Left lung (tissue), 10 donors: ENCODE results near the gene GAS1. TPM values are rescaled to one million over a fixed set of nuclear protein-coding genes. Genes with fewer than 3 reads are reported as not detected.
A peak's percentile ranks its signal among the peaks of the same experiment; 100 is the strongest.

ENCODE experiments used
- ATAC-seq: fragments of 200-7000 bp; cut with Tn5 transposase; one replicate; pipeline ENCODE4 v1.9.1; 2020; ENCODE audit warnings: moderate library complexity
- DNase-seq, 4 donors: peaks; one replicate each; pipeline ENCODE4 v3.0.0-alpha.2; 2013 to 2020
- H3K27ac ChIP-seq, 2 donors: fragments of 200-600 bp; sonication (generic) in 1 of 2; one replicate each; pipeline versions ENCODE4 v1.5.0 to v1.8.0; 2020 to 2021
- H3K27me3 ChIP-seq, 2 donors: fragments of 200-600 bp; sonication (generic) in 1 of 2; one replicate each; pipeline versions ENCODE4 v1.5.0 to v1.8.0; 2020 to 2021
- H3K36me3 ChIP-seq, 2 donors: fragments of 200-600 bp; sonication (generic) in 1 of 2; one replicate each; pipeline versions ENCODE4 v1.5.0 to v1.8.0; 2020 to 2021
- H3K4me1 ChIP-seq, 2 donors: fragments of 200-600 bp; one replicate each; pipeline ENCODE4 v1.8.0; 2021
- H3K4me3 ChIP-seq, 2 donors: fragments of 200-600 bp; sonication (generic) in 1 of 2; one replicate each; pipeline versions ENCODE4 v1.5.0 to v1.8.0; 2020 to 2021; ENCODE audit warnings: mild to moderate bottlenecking in 1 of 2
- H3K9me3 ChIP-seq, 2 donors: fragments of 200-600 bp; sonication (generic) in 1 of 2; one replicate each; pipeline versions ENCODE4 v1.5.0 to v1.8.0; 2020 to 2021
- intact Hi-C, 2 donors: fragments of 100-400 bp; cut with DNase I; formaldehyde crosslinking; loops; one replicate each; pipeline versions ENCODE4 v1.11.2 to v1.14.2; 2022
- polyA plus RNA-seq, 6 donors: library from polyadenylated mRNA; unstranded; fragments of 120-200 nt; gene quantifications; one replicate each; pipeline ENCODE4 v1.2.1, GENCODE V29; 2013; ENCODE audit not compliant: insufficient read length in 6 of 6
- total RNA-seq, 2 donors: library from RNA; stranded (reverse); fragmentation: NEBNext Ultra II Directional; extraction: Animal tissue kit (Norgen Biotek cat#: 25700); gene quantifications; one replicate each; pipeline ENCODE4 v1.2.1, GENCODE V29; 2021
- TF ChIP-seq, protein P1 (sequence below), 2 donors: fragments of 200-600 bp; sonication (generic) in 1 of 2; IDR thresholded peaks; one replicate each; pipeline versions ENCODE4 v1.5.0 to v1.8.0; 2021; ENCODE audit warnings: antibody characterized with exemption in 2 of 2
- donor health status: DM: no; HTN: yes; CAD: no.
- donor health status: DM: no; HTN: no; CAD: no.

The GAS1 gene
- total and polyA plus RNA-seq, 8 donors, result 9.8 to 33.5 (median 20.3) TPM

DNA sequence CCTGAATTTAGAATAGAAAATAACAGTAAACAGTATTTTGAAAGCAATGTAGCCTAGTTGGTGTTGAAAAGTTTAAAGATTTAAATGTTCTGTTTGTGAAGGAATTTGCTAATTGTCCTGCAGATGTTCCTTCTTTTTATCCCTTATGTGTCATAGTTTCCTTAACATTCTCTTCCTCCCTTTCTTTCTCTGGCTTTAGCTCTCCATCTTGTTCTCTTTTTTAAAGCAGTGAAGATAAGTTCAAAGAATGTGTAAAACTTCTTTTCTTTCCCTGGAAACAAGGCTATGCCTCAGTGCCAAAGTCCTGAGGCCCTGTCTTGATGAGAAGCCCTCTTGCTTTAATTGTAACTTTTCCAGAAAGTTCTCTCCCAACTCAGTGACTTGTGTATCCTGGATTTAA, 24.4 kb upstream of the GAS1 start:
- ATAC-seq, result no peak
- no peaks in the 10 kb centered on the region for H3K36me3 ChIP-seq
- no peak for DNase-seq
- H3K27me3 ChIP-seq, result peaks cover 0 to 16% of the 10 kb centered on the region in 2 donors
- intact Hi-C loops, result no loop called here
- no peak overlapping the region for H3K27ac ChIP-seq
- H3K4me1 ChIP-seq, result no peaks in the 10 kb centered on the region
- no peak overlapping the region for H3K4me3 ChIP-seq
- H3K9me3 ChIP-seq, result no peaks in the 10 kb centered on the region
- TF ChIP-seq, protein P1, sequence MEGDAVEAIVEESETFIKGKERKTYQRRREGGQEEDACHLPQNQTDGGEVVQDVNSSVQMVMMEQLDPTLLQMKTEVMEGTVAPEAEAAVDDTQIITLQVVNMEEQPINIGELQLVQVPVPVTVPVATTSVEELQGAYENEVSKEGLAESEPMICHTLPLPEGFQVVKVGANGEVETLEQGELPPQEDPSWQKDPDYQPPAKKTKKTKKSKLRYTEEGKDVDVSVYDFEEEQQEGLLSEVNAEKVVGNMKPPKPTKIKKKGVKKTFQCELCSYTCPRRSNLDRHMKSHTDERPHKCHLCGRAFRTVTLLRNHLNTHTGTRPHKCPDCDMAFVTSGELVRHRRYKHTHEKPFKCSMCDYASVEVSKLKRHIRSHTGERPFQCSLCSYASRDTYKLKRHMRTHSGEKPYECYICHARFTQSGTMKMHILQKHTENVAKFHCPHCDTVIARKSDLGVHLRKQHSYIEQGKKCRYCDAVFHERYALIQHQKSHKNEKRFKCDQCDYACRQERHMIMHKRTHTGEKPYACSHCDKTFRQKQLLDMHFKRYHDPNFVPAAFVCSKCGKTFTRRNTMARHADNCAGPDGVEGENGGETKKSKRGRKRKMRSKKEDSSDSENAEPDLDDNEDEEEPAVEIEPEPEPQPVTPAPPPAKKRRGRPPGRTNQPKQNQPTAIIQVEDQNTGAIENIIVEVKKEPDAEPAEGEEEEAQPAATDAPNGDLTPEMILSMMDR (IDR thresholded peaks at IDR 0.05), result no peak

DNA sequence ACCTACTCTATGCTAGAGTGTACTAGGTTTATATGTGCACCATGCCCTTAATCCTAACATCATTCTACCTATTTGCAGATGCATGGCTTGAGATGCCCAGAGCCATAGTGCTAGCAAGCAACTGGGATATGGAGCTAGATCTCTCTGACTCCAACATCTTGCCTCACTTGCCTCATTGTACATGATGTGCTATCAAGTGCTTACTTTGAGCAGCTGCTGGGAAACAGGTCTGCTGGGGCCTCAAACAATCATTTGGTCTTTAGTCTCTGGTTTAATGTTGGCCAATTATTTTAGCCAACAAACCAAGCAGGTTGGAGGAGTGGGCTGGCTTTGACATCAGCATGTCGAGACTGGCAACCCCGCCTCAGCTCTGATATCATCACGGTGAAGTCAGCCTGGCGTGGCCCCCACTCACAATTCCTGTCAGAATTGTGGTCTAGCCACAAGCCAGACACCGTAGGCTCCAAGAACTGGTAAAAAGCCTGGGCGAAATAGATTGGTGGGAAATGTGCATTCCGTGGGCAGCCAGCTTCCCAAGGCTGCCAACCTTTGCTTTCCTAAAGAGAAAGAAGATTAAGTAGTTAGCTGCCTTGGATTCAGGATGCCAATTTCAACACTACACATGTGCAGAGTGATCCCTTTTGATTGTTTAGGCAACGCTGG, 21.1 kb upstream of the GAS1 start:
- Histone ChIP-seq H3K9me3 (no peaks in the 10 kb centered on the region), H3K36me3 (no peaks in the 10 kb centered on the region), H3K27me3 (peaks cover 0 to 20% of the 10 kb centered on the region in 2 donors), H3K4me1 (no peaks in the 10 kb centered on the region), H3K4me3 (no peak overlapping the region), H3K27ac (no peak overlapping the region)
- TF ChIP-seq, protein P1 (IDR thresholded peaks at IDR 0.05), result no peak
- intact Hi-C loops, result no loop called here
- DNase-seq (no peak), ATAC-seq (no peak)

DNA sequence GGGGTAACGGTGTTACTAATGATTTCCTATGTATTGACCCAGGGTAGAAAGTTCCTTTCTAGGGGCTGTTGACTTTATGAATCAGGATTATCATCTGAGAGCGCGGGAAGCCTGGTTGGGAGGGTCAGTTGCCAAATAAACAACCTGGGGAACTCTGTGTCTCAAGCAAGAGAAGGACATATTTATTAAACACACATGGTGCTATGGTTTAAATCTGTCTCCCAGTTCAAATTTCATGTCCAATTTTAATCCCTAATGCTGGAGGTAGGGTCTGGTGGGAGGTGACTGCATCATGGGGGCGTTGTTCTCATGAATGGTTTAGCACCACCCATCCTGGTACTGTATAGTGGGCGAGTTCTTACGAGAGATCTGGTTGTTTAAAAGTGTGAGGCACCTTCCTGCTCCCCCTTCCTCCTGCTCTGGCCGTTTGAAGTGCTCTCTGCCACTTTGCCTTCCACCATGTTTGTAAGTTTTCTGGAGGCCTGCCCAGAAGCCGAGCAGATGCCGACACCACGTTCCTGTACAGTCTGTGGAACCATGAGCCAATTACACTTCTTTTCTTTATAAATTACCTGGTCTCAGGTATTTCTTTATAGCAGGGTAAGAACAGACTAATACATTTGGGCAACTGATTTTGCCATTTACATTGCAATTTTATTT, 19.7 kb upstream of the GAS1 start:
- Histone ChIP-seq H3K4me1 (no peaks in the 10 kb centered on the region), H3K36me3 (no peaks in the 10 kb centered on the region), H3K27ac (no peak overlapping the region), H3K9me3 (no peaks in the 10 kb centered on the region), H3K27me3 (peaks cover 0 to 31% of the 10 kb centered on the region in 2 donors), H3K4me3 (no peak overlapping the region)
- TF ChIP-seq, protein P1 (IDR thresholded peaks at IDR 0.05), result no peak
- ATAC-seq (no peak), DNase-seq (no peak)
- intact Hi-C loops, result no loop called here

DNA sequence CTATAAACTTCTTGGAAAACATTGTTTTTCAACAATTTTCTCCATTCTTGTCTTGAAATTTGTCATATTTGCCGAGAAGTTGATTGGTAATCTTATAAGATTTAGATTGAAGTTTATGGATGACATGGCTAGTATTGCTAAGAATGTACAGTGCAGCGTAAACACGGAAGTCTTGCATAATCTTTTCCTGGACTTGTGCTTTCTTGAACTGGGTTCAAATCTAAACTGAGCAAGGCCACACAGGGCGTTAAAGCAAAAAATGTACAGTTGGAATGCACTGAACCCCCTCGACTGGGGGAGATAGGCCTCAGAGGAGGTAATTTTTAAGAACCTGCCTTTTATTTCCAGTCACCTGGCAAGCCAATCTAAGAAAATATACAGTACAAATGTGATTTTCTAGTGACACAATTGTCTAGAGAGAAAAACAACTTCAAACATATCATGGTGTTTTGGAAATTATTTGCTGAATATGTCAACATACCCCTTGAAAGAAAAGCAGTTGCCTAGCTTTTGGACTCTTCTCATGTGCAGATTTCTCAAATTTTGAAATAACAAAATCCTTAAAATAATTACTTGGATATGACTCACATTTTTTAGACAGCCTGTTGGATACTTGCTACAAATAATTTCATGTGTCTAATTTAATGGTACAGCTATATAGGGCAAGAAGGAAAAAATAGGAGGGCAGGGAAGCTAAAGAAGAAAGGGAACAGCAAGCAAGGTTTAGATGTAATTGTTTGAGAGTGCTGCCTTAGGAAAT, 18.5 kb upstream of the GAS1 start:
- Histone ChIP-seq H3K27ac (peak overlapping the region in 1 of 2 donors; percentile 46), H3K4me3 (no peak overlapping the region), H3K36me3 (no peaks in the 10 kb centered on the region), H3K4me1 (no peaks in the 10 kb centered on the region), H3K9me3 (no peaks in the 10 kb centered on the region), H3K27me3 (peaks cover 0 to 41% of the 10 kb centered on the region in 2 donors)
- peak in 2 of 4 donors; percentile 74 to 75 for DNase-seq
- TF ChIP-seq, protein P1 (IDR thresholded peaks at IDR 0.05), result no peak
- ATAC-seq, result peak; percentile 29
- intact Hi-C loops, result no loop called here

DNA sequence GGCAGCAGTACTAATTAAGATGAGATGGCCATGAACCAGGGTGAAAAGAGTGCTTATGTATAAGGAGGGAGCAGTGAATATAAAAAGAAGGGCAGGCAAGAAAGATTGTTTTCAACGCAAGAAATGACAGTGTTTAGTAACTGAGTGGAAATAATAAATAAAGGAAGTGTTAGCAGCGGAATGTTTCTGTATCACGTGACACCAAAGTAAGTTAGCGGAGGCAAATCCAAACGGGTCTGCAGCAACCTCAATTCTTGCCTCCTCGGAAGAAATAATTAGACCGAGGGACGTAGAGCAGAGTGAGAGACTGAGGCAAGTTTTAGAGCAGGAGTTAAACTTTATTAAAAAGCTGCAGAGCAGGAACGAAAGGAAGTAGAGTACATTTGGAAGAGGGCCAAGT, 15.4 kb upstream of the GAS1 start:
- DNase-seq, result peak in 1 of 4 donors; percentile 34
- intact Hi-C loops, result no loop called here
- H3K4me3 ChIP-seq, result peak overlapping the region in 1 of 2 donors; percentile 6

More for the DNA sequence above, 15.4 kb upstream of the GAS1 start:
- peaks cover 15 to 62% of the 10 kb centered on the region in 2 donors for H3K27me3 ChIP-seq
- no peak overlapping the region for H3K27ac ChIP-seq
- ATAC-seq, result no peak
- H3K4me1 ChIP-seq, result no peaks in the 10 kb centered on the region
- TF ChIP-seq, protein P1 (IDR thresholded peaks at IDR 0.05), result no peak
- H3K9me3 ChIP-seq, result no peaks in the 10 kb centered on the region
- no peaks in the 10 kb centered on the region for H3K36me3 ChIP-seq
